ENCODE results near the gene IRF1. TPM values are rescaled to one million over a fixed set of nuclear protein-coding genes. Genes with fewer than 3 reads are reported as not detected.

IRF1 gene
- total RNA-seq, 1 donor from 2014 or later = 545 TPM

- intact Hi-C loops (cut with micrococcal nuclease) = loop anchor here (1.0 to 2.0 kb wide), 5 partner anchors 82 to 437 kb away; no protein-coding TSS in a partner anchor
Observed at GRCh38 chr5:132501629-132501956, 11.0 kb upstream of the IRF1 start.

- intact Hi-C loops (cut with micrococcal nuclease) = loop anchor here (1.0 to 2.0 kb wide), 5 partner anchors 82 to 436 kb away; no protein-coding TSS in a partner anchor
Observed at GRCh38 chr5:132500931-132501628, 10.5 kb upstream of the IRF1 start.

GRCh38 chr5:132500244-132500930 is 9.8 kb upstream of the IRF1 start:
- intact Hi-C loops (cut with micrococcal nuclease) = loop anchor here (2.0 kb wide), 1 partner anchor 436 kb away; no protein-coding TSS in a partner anchor

DNA sequence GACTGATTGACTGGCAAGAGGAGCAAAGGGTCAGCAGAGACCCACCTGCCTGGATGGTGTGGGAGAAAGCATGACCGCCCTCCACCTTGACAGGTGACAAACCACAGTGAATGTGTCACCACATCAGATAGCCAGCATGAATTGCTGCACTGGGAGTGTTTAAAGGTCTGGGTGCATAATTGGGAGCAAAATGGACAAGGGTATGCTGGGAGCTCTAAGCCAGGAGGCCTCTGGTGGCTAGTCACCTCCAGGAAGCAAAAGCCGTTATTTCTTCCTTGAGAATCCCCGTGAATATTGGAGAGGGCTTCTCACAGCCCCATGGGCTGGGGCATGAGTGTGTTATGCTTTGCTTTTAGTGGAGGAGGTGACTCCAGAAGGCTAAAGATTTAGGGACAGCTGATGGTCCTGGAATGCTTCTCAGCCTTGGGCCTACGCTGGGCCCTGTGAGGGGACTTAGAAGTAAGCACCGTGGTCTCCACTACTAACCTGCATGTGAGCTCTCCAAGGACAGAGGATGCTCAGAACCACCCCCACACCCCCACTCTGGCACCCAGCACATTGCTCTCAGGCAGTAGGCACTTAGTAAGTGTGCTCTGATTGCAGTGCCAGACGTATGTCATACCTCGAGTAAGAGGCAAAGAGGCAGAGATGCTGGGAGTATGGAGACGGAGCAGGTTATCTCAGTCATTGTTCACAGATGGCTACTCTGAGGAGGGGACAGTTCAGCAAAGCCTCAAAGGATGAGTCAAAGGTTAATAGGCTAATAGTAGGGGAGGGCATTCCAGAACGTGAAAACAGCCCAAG is 9.1 kb upstream of the IRF1 start:
- intact Hi-C loops (cut with micrococcal nuclease) = loop anchor here (2.0 to 10.0 kb wide), 3 partner anchors 207 to 705 kb away; partner anchors contain the start of genes FNIP1 and SLC22A4

DNA sequence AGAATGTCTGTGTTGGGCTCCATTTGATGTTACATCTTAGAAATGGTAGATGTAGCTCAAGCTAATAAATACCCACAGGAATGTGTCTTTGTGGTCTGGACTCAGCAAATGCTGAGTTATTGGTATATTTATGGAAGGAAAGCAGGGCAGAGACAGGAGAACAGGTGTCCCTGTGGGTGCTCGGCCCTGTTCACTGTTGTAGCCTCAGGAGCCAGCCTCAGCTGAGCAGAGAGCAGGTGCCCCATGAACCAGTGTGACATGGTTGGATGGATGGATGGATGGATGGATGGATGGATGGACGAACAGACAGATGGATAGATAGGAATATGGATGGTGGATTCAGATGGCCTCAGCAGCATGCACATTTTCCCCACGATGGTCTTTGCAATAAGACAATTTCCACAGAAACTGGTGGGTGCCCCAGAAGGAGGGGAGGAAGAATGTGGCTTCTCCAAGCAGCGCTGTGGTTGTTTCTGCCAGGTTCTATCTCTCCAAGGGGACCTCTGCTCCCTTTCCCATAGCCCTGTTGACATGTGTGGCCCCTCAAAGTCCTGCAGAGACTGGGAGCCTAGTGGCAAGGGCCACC is 8.2 kb upstream of the IRF1 start:
- intact Hi-C loops (cut with micrococcal nuclease) = loop anchor here (5.0 to 10.0 kb wide), 2 partner anchors 206 to 704 kb away; partner anchors contain the start of genes FNIP1 and SLC22A4

DNA sequence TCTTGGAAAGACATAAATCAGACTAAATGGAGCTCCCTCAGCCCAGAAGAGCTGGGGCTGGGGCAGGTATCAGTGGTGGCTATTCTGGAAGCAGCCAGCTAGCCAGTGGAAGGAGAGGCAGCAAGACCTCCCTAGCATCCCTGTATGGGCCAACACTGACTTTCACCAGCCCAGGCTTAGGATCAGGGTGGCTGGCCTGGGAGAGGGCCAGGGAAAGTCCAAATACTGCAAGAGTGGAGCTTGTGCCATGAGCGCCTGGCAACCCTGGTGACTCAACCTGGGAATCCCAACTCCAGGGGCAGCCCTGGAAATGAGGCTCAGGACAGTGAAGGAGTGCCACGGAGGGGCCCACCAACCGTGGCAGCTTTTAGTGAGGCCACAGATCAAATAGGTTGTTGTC is 7.6 kb upstream of the IRF1 start:
- intact Hi-C loops (cut with micrococcal nuclease) = loop anchor here (5.0 to 10.0 kb wide), 2 partner anchors 206 to 703 kb away; partner anchors contain the start of genes FNIP1 and SLC22A4

- intact Hi-C loops (cut with micrococcal nuclease) = loop anchor here (2.0 to 10.0 kb wide), 3 partner anchors 59 to 703 kb away; partner anchors contain the start of genes FNIP1, RAD50 and SLC22A4
Observed at GRCh38 chr5:132497488-132497997, 7.0 kb upstream of the IRF1 start.

- intact Hi-C loops (cut with micrococcal nuclease) = loop anchor here (1.0 to 10.0 kb wide), 11 partner anchors 24 to 862 kb away; partner anchors contain the start of genes FNIP1, RAD50, RAPGEF6 and SLC22A4
Observed at GRCh38 chr5:132496631-132497487, 6.3 kb upstream of the IRF1 start.

DNA sequence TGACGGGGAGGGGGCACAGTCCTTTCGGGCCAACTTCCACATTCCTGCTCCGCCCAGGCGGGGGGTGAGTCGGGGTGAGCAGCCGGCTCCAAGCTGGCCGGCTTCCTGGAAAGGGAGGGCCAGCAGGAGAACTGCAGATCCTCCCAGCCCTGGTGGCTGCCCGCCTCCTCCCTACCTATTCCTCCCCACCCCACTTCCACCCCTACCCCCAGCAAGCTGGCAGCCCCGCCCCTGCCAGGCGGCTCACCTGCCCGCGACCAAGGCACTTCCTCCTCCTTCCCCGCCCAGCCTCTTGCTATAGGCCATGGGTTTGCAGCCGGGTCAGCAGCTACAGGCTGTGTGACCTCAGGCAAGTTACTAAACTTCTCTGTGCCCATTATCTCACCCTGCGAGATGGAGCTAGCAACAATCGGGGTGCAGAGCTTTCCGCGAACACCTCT is 5.6 kb upstream of the IRF1 start:
- intact Hi-C loops (cut with micrococcal nuclease) = loop anchor here (1.0 to 10.0 kb wide), 11 partner anchors 23 to 861 kb away; partner anchors contain the start of genes FNIP1, RAD50, RAPGEF6 and SLC22A4

DNA sequence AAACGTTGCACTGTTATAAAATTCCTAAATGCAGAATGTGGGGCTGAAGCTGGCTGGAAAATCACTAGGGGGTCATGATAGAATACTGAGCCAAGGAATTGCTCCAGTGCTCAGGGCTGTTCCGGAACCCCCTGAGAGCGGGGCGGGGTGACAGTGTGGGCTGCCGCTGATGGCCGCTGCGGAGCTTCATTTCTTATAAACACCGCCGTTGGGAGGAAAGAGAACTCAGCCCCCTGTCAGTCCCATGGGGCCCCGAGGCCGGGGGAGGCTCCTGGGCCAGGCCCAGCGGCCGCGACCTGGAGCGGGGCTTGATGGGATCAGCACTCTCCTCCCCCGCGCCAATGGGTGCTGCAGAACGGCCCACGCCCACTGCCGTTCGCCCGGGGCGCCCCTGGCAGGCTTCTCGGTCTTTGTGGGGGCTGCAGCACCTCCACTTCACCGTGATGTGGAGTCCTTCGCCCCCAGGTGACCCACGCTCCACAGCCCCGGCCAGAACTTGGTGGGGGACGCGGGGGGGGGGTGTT is 5.2 kb upstream of the IRF1 start:
- intact Hi-C loops (cut with micrococcal nuclease) = loop anchor here (1.0 to 10.0 kb wide), 11 partner anchors 22 to 860 kb away; partner anchors contain the start of genes FNIP1, RAD50, RAPGEF6 and SLC22A4

GRCh38 chr5:132493821-132494220 is 3.2 kb upstream of the IRF1 start:
- intact Hi-C loops (cut with micrococcal nuclease) = loop anchor here (5.0 to 10.0 kb wide), 2 partner anchors 558 to 699 kb away; partner anchors contain the start of genes FNIP1 and HSPA4

GRCh38 chr5:132493241-132493640 is 2.7 kb upstream of the IRF1 start:
- intact Hi-C loops (cut with micrococcal nuclease) = loop anchor here (5.0 to 10.0 kb wide), 2 partner anchors 559 to 698 kb away; partner anchors contain the start of genes FNIP1 and HSPA4

GRCh38 chr5:132492386-132493125 is 2.0 kb upstream of the IRF1 start:
- intact Hi-C loops (cut with micrococcal nuclease) = loop anchor here (5.0 to 10.0 kb wide), 2 partner anchors 560 to 698 kb away; partner anchors contain the start of genes FNIP1 and HSPA4

DNA sequence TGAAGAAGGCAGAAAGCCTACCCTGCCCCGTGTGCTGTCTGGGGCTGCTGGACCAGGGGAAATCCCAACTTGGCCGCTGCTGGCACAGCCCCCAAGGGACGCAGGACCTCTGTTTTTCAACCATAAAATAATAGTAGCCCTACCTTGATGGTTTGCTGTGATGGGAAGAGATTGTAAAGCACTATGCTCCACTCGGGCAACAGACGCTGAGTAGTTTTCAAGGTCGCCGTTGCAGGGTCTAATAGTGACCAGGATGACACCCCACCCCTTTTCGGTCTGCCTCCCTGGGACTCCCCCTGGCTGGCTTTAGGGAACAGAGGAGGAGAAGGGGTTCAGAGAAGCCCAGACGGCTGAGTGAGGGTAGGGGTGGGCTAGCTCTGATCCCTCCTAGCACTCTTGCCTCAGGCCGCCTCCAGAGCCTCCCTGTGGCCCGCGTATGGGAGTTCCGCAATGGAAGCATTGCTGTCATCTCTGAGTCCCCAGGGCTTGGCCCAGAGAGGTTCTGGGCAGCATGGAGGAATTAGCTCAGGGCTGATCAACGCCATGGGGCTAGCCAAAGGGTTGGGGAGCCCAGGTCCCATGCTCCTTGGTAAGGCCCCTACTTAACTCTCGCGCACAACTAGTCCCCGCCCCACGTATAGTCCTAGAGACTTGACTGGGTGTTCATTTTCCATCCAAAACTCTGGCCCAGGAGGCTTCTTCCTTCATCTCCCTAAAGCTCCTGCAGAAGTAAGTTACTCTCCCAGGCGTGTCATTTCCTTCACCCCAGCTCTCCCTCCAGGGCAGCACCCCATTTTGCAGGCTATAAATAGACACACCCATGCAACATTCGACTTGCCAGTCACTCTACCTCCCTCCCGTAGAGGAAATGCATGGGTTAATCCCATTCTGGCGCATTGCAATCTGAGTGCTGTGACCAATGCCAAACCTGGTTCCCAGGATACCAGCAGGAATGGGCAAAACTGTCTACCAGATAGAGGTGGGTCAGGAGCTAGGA is 1.1 kb upstream of the IRF1 start:
- intact Hi-C loops (cut with micrococcal nuclease) = loop anchor here (5.0 to 10.0 kb wide), 2 partner anchors 561 to 697 kb away; partner anchors contain the start of genes FNIP1 and HSPA4

GRCh38 chr5:132489871-132490483 is 596 bp downstream of the IRF1 start:
- intact Hi-C loops (cut with micrococcal nuclease) = loop anchor here (1.0 to 10.0 kb wide), 9 partner anchors 11 to 695 kb away; partner anchors contain the start of genes AFF4, FNIP1 and HSPA4

Data from T-helper 1 cell treated with Interleukin-12 subunit alpha and Interleukin-12 subunit beta and Interleukin-4 antibody, amounts not matched to agents 30 ng/mL and 1 ng/mL, for 36 hours (primary cell).